Muscle of leg (tissue), 11 donors: Measurements from ENCODE around the gene EEF2. TPM values are rescaled to one million over a fixed set of nuclear protein-coding genes. Genes with fewer than 3 reads are reported as not detected.
"Not testable (repeated sequence)": the region's sequence is repeated elsewhere in the genome, so short reads cannot be mapped to it uniquely, and the experiment has no call there.

Experiments used
- DNase-seq: peaks from one replicate; pipeline ENCODE4 v3.0.0; 2013
- H3K27ac ChIP-seq: one replicate; pipeline ENCODE4 v1.5.1; 2013; ENCODE audit warnings: mild to moderate bottlenecking, low read length, control low read depth
- H3K27me3 ChIP-seq: one replicate; pipeline ENCODE4 v1.6.1; 2013; ENCODE audit warnings: low read length; ENCODE audit not compliant: control insufficient read depth, insufficient read depth
- H3K36me3 ChIP-seq: one replicate; pipeline ENCODE4 v1.6.1; 2013; ENCODE audit warnings: low read length; ENCODE audit not compliant: control insufficient read depth, insufficient read depth
- H3K4me1 ChIP-seq: one replicate; pipeline ENCODE4 v1.6.1; 2013; ENCODE audit warnings: low read length; ENCODE audit not compliant: control insufficient read depth, insufficient read depth
- H3K4me3 ChIP-seq: one replicate; pipeline ENCODE4 v1.5.1; 2013; ENCODE audit warnings: low read length, control low read depth
- H3K9me3 ChIP-seq: replicated peaks from 2 replicates; pipeline ENCODE4 v1.6.1; 2013; ENCODE audit warnings: low read depth, low read length; ENCODE audit not compliant: control insufficient read depth
- WGBS: methylation state at CpG from one replicate; pipeline ENCODE4 v1.1.5; 2013; ENCODE audit warnings: missing lambda C conversion rate; ENCODE audit not compliant: insufficient coverage; 5-methylcytosine and 5-hydroxymethylcytosine counted together
- polyA plus RNA-seq, 8 donors: library from polyadenylated mRNA; unstranded; fragments of 120-200 nt; gene quantifications; one replicate each; pipeline versions ENCODE4 v1.2.1 to v1.2.3, GENCODE V29; 2013; ENCODE audit warnings: inconsistent platforms in 1 of 8, low replicate concordance in 1 of 8; ENCODE audit not compliant: insufficient read length in 8 of 8, insufficient read depth in 1 of 8
- total RNA-seq: library from RNA; stranded (reverse); fragments of 120-200 nt; gene quantifications from one replicate; pipeline ENCODE4 v1.2.4, GENCODE V29; 2013

EEF2 gene
- total and polyA plus RNA-seq, 9 donors = 2,533 to 3,060 (median 2,720) TPM

- Histone ChIP-seq H3K27me3 (no peaks in the 10 kb centered on the region), H3K4me1 (peaks cover 58% of the 10 kb centered on the region), H3K27ac (peak overlapping the region; percentile 89), H3K36me3 (peaks cover 43% of the 10 kb centered on the region), H3K4me3 (no peak overlapping the region), H3K9me3 (no peaks in the 10 kb centered on the region)
- DNase-seq = peak; percentile 68
- 32% methylated on average over 24 of the region's 24 CpGs for WGBS
These were observed 24.9 kb upstream of the EEF2 start for GRCh38 chr19:4009990-4010807.

GRCh38 chr19:4007836-4008539, 22.7 kb upstream of the EEF2 start:
- H3K36me3 ChIP-seq = peaks cover 21% of the 10 kb centered on the region
- no peaks in the 10 kb centered on the region for H3K27me3 ChIP-seq
- H3K4me3 ChIP-seq = peak overlapping the region; percentile 89
- H3K4me1 ChIP-seq = peaks cover 46% of the 10 kb centered on the region
- peak; percentile 70 for DNase-seq
- peak overlapping the region; percentile 89 for H3K27ac ChIP-seq
- 0% methylated on average over 36 of the region's 55 CpGs for WGBS
- H3K9me3 ChIP-seq = no peaks in the 10 kb centered on the region

GRCh38 chr19:4007021-4007835, 22.0 kb upstream of the EEF2 start, which contains the start of gene PIAS4:
Gene PIAS4, plus strand, starts transcription at chr19:4007736. Its CDS starts 25 bp downstream, at chr19:4007761.
- H3K27me3 ChIP-seq = no peaks in the 10 kb centered on the region
- peak within 1 kb of the TSS; percentile 89 for H3K4me3 ChIP-seq
- H3K36me3 ChIP-seq = peaks cover 13% of the 10 kb centered on the region
- DNase-seq = peak; percentile 99
- H3K9me3 ChIP-seq = no peaks in the 10 kb centered on the region
- peak within 1 kb of the TSS; percentile 89 for H3K27ac ChIP-seq
- H3K4me1 ChIP-seq = peaks cover 42% of the 10 kb centered on the region
- under 1% methylated on average over 79 of the region's 91 CpGs for WGBS

- H3K27ac ChIP-seq, DNase-seq, H3K36me3 ChIP-seq, H3K27me3 ChIP-seq, H3K9me3 ChIP-seq, H3K4me3 ChIP-seq: not testable (repeated sequence)
- H3K4me1 ChIP-seq = peaks cover 27% of the 10 kb centered on the region
- WGBS = 91% methylated on average over 8 of the region's 9 CpGs
These were observed 20.2 kb upstream of the EEF2 start for GRCh38 chr19:4005436-4005835.

GRCh38 chr19:4000798-4001197, 15.5 kb upstream of the EEF2 start:
- not testable (repeated sequence) for H3K27ac ChIP-seq, H3K27me3 ChIP-seq, H3K36me3 ChIP-seq, H3K4me3 ChIP-seq, H3K4me1 ChIP-seq, H3K9me3 ChIP-seq, DNase-seq
- WGBS = no CpG with 5 or more reads among the region's 5 CpGs

GRCh38 chr19:3998667-3999412, 13.6 kb upstream of the EEF2 start:
- not testable (repeated sequence) for H3K9me3 ChIP-seq, DNase-seq, H3K4me3 ChIP-seq, H3K4me1 ChIP-seq, H3K27ac ChIP-seq, H3K36me3 ChIP-seq, H3K27me3 ChIP-seq
- WGBS = 81% methylated on average over 23 of the region's 29 CpGs

- Histone ChIP-seq H3K4me3 (no peak overlapping the region), H3K27ac (no peak overlapping the region), H3K36me3 (no peaks in the 10 kb centered on the region), H3K27me3 (no peaks in the 10 kb centered on the region), H3K9me3 (no peaks in the 10 kb centered on the region), H3K4me1 (no peaks in the 10 kb centered on the region)
- WGBS = 75% methylated on average over 5 of the region's 6 CpGs
- DNase-seq = no peak
These were observed 10.3 kb upstream of the EEF2 start for GRCh38 chr19:3995607-3996006.

- H3K9me3 ChIP-seq = no peaks in the 10 kb centered on the region
- H3K27ac ChIP-seq = no peak overlapping the region
- peaks cover 23% of the 10 kb centered on the region for H3K4me1 ChIP-seq
- no peak for DNase-seq
- H3K36me3 ChIP-seq = no peaks in the 10 kb centered on the region
- H3K27me3 ChIP-seq = peaks cover 13% of the 10 kb centered on the region
- no peak overlapping the region for H3K4me3 ChIP-seq
- WGBS = 60% methylated on average over 2 of the region's 3 CpGs
These were observed 5.5 kb upstream of the EEF2 start for GRCh38 chr19:3990815-3991117.

GRCh38 chr19:3987619-3988371, 2.5 kb upstream of the EEF2 start:
- Histone ChIP-seq H3K27ac (no peak overlapping the region), H3K4me1 (peaks cover 41% of the 10 kb centered on the region), H3K36me3 (peaks cover 16% of the 10 kb centered on the region), H3K9me3 (no peaks in the 10 kb centered on the region), H3K27me3 (peaks cover 13% of the 10 kb centered on the region), H3K4me3 (no peak overlapping the region)
- DNase-seq = peak; percentile 92
- 8% methylated on average over 26 of the region's 30 CpGs for WGBS
